MV-4-11 (cell line): ENCODE data around the gene SAA4.
"Not testable (repeated sequence)": the region's sequence is repeated elsewhere in the genome, so short reads cannot be mapped to it uniquely, and the experiment has no call there.

Experiments used
- DNase-seq: peaks from one replicate; lab custom pipeline; 2025; lab: John Stamatoyannopoulos, UW

Gene SAA4

GRCh38 chr11:18236664-18237356 lies at the start of gene SAA4:
Gene SAA4, minus strand, starts transcription at chr11:18236802. Its CDS starts 876 bp downstream, at chr11:18235926.
- no peak for DNase-seq

- no peak for DNase-seq
These were observed 49.2 kb upstream of the SAA4 start for GRCh38 chr11:18285841-18286240.

- peak; percentile 28 for DNase-seq
These were observed 46.0 kb upstream of the SAA4 start for GRCh38 chr11:18282626-18283025.

GRCh38 chr11:18280438-18281045 lies 43.9 kb upstream of the SAA4 start:
- DNase-seq: peak; percentile 35

- DNase-seq: peak; percentile 91
These were observed 41.1 kb upstream of the SAA4 start for GRCh38 chr11:18277565-18278271.

- no peak for DNase-seq
These were observed 34.6 kb upstream of the SAA4 start for GRCh38 chr11:18271206-18271605.

GRCh38 chr11:18270102-18270501 lies 33.5 kb upstream of the SAA4 start:
- no peak for DNase-seq

GRCh38 chr11:18269252-18269651 lies 32.6 kb upstream of the SAA4 start:
- DNase-seq: not testable (repeated sequence)

GRCh38 chr11:18267335-18268133 lies 30.9 kb upstream of the SAA4 start:
- not testable (repeated sequence) for DNase-seq

GRCh38 chr11:18265949-18266348 lies 29.3 kb upstream of the SAA4 start, which contains the start of gene SAA1:
Gene SAA1, plus strand, starts transcription at chr11:18266264. Its CDS starts 624 bp downstream, at chr11:18266888.
- DNase-seq: no peak

GRCh38 chr11:18264677-18265555 lies 28.3 kb upstream of the SAA4 start:
- no peak for DNase-seq

- DNase-seq: no peak
These were observed 27.4 kb upstream of the SAA4 start for GRCh38 chr11:18264035-18264434.

- DNase-seq: not testable (repeated sequence)
These were observed 26.2 kb upstream of the SAA4 start for GRCh38 chr11:18262681-18263350.

- no peak for DNase-seq
These were observed 25.1 kb upstream of the SAA4 start for GRCh38 chr11:18261721-18262120.

- DNase-seq: no peak
These were observed 22.7 kb upstream of the SAA4 start for GRCh38 chr11:18259259-18259658.

GRCh38 chr11:18254781-18255361 lies 18.3 kb upstream of the SAA4 start:
- DNase-seq: no peak

GRCh38 chr11:18253778-18254338 lies 17.3 kb upstream of the SAA4 start:
- DNase-seq: no peak

GRCh38 chr11:18253233-18253632 lies 16.6 kb upstream of the SAA4 start:
- no peak for DNase-seq

- no peak for DNase-seq
These were observed 12.0 kb upstream of the SAA4 start, which contains the start of gene SAA2 for GRCh38 chr11:18248561-18248960. Gene SAA2, minus strand, starts transcription at chr11:18248668. Its CDS starts 657 bp downstream, at chr11:18248011.

- not testable (repeated sequence) for DNase-seq
These were observed 10.6 kb upstream of the SAA4 start for GRCh38 chr11:18247191-18247581.
